ENCODE results near the gene CTNNA1.

CTNNA1 gene

GRCh38 chr5:138938526-138938925 is 185.3 kb downstream of the CTNNA1 start:
- no peaks in the 10 kb centered on the region for H3K9me3 Mint-ChIP-seq
- no peak overlapping the region for H3K27ac Mint-ChIP-seq
- no peaks in the 10 kb centered on the region for H3K27me3 Mint-ChIP-seq (ENCODE audit: low read depth)
- H3K36me3 Mint-ChIP-seq (ENCODE audit: low read depth) = peaks cover 58% of the 10 kb centered on the region
- H3K4me1 Mint-ChIP-seq = peaks cover 13% of the 10 kb centered on the region
- no peak for TF ChIP-seq CTCF (IDR thresholded peaks at IDR 0.05; ENCODE audit: unreplicated experiment in 3 of 3)
- H3K4me3 Mint-ChIP-seq = no peak overlapping the region

- Mint-ChIP-seq H3K27ac (peak overlapping the region; percentile 15 to 67 (median 29)), H3K36me3 (ENCODE audit: low read depth) (peaks cover 28% of the 10 kb centered on the region), H3K4me1 (peaks cover 32% of the 10 kb centered on the region), H3K4me3 (no peak overlapping the region), H3K27me3 (ENCODE audit: low read depth) (no peaks in the 10 kb centered on the region), H3K9me3 (no peaks in the 10 kb centered on the region)
- TF ChIP-seq CTCF (IDR thresholded peaks at IDR 0.05; ENCODE audit: unreplicated experiment in 3 of 3) = no peak
Measured at GRCh38 chr5:138942066-138942465, 188.8 kb downstream of the CTNNA1 start.

- no peak for TF ChIP-seq CTCF (IDR thresholded peaks at IDR 0.05; ENCODE audit: unreplicated experiment in 3 of 3)
- peak overlapping the region; percentile 29 to 77 (median 57) for H3K27ac Mint-ChIP-seq
- H3K27me3 Mint-ChIP-seq (ENCODE audit: low read depth) = no peaks in the 10 kb centered on the region
- H3K36me3 Mint-ChIP-seq (ENCODE audit: low read depth) = peaks cover 26% of the 10 kb centered on the region
- no peaks in the 10 kb centered on the region for H3K9me3 Mint-ChIP-seq
- no peak overlapping the region for H3K4me3 Mint-ChIP-seq
- peaks cover 37% of the 10 kb centered on the region for H3K4me1 Mint-ChIP-seq
Measured at GRCh38 chr5:138942861-138943260, 189.6 kb downstream of the CTNNA1 start.

- Mint-ChIP-seq H3K4me1 (peaks cover 45% of the 10 kb centered on the region), H3K4me3 (no peak overlapping the region), H3K36me3 (ENCODE audit: low read depth) (peaks cover 23% of the 10 kb centered on the region), H3K9me3 (no peaks in the 10 kb centered on the region), H3K27ac (peak overlapping the region; percentile 76 to 87 (median 86)), H3K27me3 (ENCODE audit: low read depth) (no peaks in the 10 kb centered on the region)
- no peak for TF ChIP-seq CTCF (IDR thresholded peaks at IDR 0.05; ENCODE audit: unreplicated experiment in 3 of 3)
Measured at GRCh38 chr5:138943599-138944173, 190.5 kb downstream of the CTNNA1 start.

- peak overlapping the region; percentile 76 to 87 (median 86) for H3K27ac Mint-ChIP-seq
- H3K4me1 Mint-ChIP-seq = peaks cover 54% of the 10 kb centered on the region
- no peaks in the 10 kb centered on the region for H3K27me3 Mint-ChIP-seq (ENCODE audit: low read depth)
- H3K4me3 Mint-ChIP-seq = peak overlapping the region in 1 of 3 experiments; percentile 13
- H3K36me3 Mint-ChIP-seq (ENCODE audit: low read depth) = peaks cover 20% of the 10 kb centered on the region
- no peaks in the 10 kb centered on the region for H3K9me3 Mint-ChIP-seq
- no peak for TF ChIP-seq CTCF (IDR thresholded peaks at IDR 0.05; ENCODE audit: unreplicated experiment in 3 of 3)
Measured at GRCh38 chr5:138944527-138945322, 191.5 kb downstream of the CTNNA1 start.
